Stomach (tissue), 9 donors: ENCODE data around the gene MB21D2. TPM values are rescaled to one million over a fixed set of nuclear protein-coding genes. Genes with fewer than 3 reads are reported as not detected.

Experiments
- DNase-seq, 2 donors: peaks; one replicate each; pipeline versions ENCODE4 v3.0.0 to v3.0.0-alpha.2; 2013 to 2019
- H3K27ac ChIP-seq, 5 donors: fragments of 200-600 bp in 4 of 5; sonication (generic) in 4 of 5; one replicate each; pipeline ENCODE4 v1.5.1; 2013 to 2019; ENCODE audit warnings: mild to moderate bottlenecking in 1 of 5, moderate library complexity in 1 of 5
- H3K27me3 ChIP-seq, 3 donors: fragments of 200-600 bp; sonication (generic); one replicate each; pipeline ENCODE4 v1.5.1; 2017 to 2019; ENCODE audit warnings: mixed run types in 1 of 3
- H3K36me3 ChIP-seq, 4 donors: fragments of 200-600 bp; sonication (generic); 1 replicate in 3 of 4; 2 replicates in 1 of 4; pipeline ENCODE4 v1.5.1; 2016 to 2019
- H3K4me1 ChIP-seq, 4 donors: fragments of 200-600 bp; sonication (generic); one replicate each; pipeline ENCODE4 v1.5.1; 2016 to 2019
- H3K4me3 ChIP-seq, 4 donors: fragments of 200-600 bp; sonication (generic) in 3 of 4; one replicate each; pipeline ENCODE4 v1.5.1; 2016 to 2019; ENCODE audit warnings: mild to moderate bottlenecking in 1 of 4
- H3K9me3 ChIP-seq, 4 donors: fragments of 200-600 bp; sonication (generic); one replicate each; pipeline ENCODE4 v1.5.1; 2016 to 2019
- EP300 ChIP-seq: sonication (generic); formaldehyde crosslinking; IDR thresholded peaks from one replicate; pipeline ENCODE4 v1.6.1; 2017; ENCODE audit warnings: antibody characterized with exemption
- POLR2A ChIP-seq, 4 donors: fragments of 450-650 bp; IDR thresholded peaks; one replicate each; pipeline ENCODE4 v1.6.1; 2016; ENCODE audit warnings: antibody characterized with exemption in 4 of 4, control low read depth in 2 of 4, mild to moderate bottlenecking in 1 of 4, moderate library complexity in 1 of 4
- POLR2AphosphoS5 ChIP-seq, 3 donors: sonication (generic); formaldehyde crosslinking; IDR thresholded peaks; one replicate each; pipeline ENCODE4 v1.6.1; 2016; ENCODE audit warnings: antibody characterized with exemption in 3 of 3
- WGBS, 5 donors: extraction: QIAGEN DNeasy Blood & Tissue Kit in 3 of 5; methylation state at CpG; one replicate each; pipeline versions ENCODE4 v1.1.5 to v1.1.7; 2013 to 2018; 5-methylcytosine and 5-hydroxymethylcytosine counted together
- intact Hi-C: fragments of 100-400 bp; cut with DNase I; formaldehyde crosslinking; loops from one replicate; pipeline ENCODE4 v1.15.1; 2023; ENCODE audit warnings: low total_unique reads
- polyA plus RNA-seq, 3 donors: library from polyadenylated mRNA; stranded (reverse); fragments of 200-250 nt; gene quantifications; one replicate each; pipeline ENCODE4 v1.2.3, GENCODE V29; 2013
- total RNA-seq, 5 donors: library from RNA; depleted of rRNA; stranded (reverse); fragments of >200 nt; gene quantifications; one replicate each; pipeline versions ENCODE4 v1.1.0 to v1.2.3, GENCODE V29; 2014 to 2016
- TF ChIP-seq, protein P1 (sequence below), 7 experiments: fragments of 450-650 bp in 4 of 7; fragments of 200-600 bp in 3 of 7; sonication (generic) in 3 of 7; IDR thresholded peaks; one replicate each; pipeline ENCODE4 v1.5.1; 2016 to 2019; ENCODE audit warnings: antibody characterized with exemption in 7 of 7, control low read depth in 2 of 7, mild to moderate bottlenecking in 1 of 7
- donor health status: healthy with polysubstance abuse.
- donor health status: Bipolar disorder and iron deficiency.
- donor health status: healthy.

Gene MB21D2
- total and polyA plus RNA-seq, 8 donors: 0.45 to 15.1 (median 2.0) TPM

DNA sequence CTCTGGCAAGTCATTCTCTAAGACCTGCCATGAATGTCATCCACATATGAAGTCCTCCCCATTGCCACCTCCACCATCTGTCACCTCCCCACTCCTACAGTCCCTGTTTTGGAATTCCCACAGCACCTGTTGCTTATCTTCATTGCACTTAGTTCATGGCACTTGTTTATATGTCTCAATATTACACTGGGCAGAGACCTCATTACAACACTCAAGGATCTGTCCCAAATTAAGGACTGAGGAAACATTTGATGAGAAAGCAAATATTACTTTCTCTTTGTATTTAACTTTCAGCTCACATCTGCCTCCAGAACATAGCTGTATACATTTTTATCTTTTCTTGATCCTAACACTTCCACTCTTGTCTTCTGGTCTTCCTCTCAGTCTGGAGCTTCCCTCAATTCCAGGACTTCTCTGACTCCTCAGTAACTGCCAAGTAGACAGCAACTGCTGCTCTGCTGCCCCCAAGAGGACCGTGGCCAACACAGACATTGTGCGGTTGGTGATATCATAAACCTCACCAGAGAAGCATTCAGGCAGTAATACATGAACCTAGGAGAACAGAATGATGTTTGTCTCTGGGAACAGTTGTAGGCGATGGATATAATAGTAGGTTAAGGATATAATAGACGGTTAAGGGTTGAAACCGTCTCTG lies 145.3 kb downstream of the MB21D2 start:
- 40 to 57% (median 48%) methylated on average over 5 of the region's 5 CpGs for WGBS, 5 donors
- Histone ChIP-seq H3K4me3 (no peak overlapping the region), H3K27me3 (no peaks in the 10 kb centered on the region), H3K9me3 (peaks cover 0 to 17% (median 15%) of the 10 kb centered on the region in 4 donors), H3K36me3 (no peaks in the 10 kb centered on the region), H3K27ac (no peak overlapping the region), H3K4me1 (no peaks in the 10 kb centered on the region)
- intact Hi-C loops: no loop called here
- DNase-seq: peak; percentile 35 to 59
- no peak for TF ChIP-seq POLR2A (IDR thresholded peaks at IDR 0.05)
- TF ChIP-seq, protein P1, sequence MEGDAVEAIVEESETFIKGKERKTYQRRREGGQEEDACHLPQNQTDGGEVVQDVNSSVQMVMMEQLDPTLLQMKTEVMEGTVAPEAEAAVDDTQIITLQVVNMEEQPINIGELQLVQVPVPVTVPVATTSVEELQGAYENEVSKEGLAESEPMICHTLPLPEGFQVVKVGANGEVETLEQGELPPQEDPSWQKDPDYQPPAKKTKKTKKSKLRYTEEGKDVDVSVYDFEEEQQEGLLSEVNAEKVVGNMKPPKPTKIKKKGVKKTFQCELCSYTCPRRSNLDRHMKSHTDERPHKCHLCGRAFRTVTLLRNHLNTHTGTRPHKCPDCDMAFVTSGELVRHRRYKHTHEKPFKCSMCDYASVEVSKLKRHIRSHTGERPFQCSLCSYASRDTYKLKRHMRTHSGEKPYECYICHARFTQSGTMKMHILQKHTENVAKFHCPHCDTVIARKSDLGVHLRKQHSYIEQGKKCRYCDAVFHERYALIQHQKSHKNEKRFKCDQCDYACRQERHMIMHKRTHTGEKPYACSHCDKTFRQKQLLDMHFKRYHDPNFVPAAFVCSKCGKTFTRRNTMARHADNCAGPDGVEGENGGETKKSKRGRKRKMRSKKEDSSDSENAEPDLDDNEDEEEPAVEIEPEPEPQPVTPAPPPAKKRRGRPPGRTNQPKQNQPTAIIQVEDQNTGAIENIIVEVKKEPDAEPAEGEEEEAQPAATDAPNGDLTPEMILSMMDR (IDR thresholded peaks at IDR 0.05): peak in 5 of 7 experiments; percentile 17 to 43 (median 17)

DNA sequence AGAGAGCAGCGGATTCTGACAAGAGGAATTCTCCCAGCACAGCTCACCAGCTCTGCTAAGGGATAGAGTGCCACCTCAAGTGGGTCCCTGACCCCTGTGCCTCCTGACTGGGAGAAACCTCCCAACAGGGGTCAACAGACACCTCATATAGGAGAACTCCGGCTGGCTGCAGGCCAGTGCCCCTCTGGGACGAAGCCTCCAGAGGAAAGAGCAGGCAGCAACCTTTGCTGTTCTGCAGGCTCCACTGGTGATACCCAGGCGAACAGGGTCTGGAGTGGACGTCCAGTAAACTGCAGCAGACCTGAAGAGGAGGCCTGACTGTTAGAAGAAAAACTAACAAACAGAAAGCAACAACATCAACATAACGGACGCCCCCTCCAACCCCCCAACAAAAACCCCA lies 159.0 kb downstream of the MB21D2 start:
- no peak for DNase-seq
- Histone ChIP-seq H3K4me1 (no peaks in the 10 kb centered on the region), H3K4me3 (no peak overlapping the region), H3K36me3 (no peaks in the 10 kb centered on the region), H3K9me3 (peaks cover 0 to 6% (median 0%) of the 10 kb centered on the region in 4 donors), H3K27me3 (no peaks in the 10 kb centered on the region), H3K27ac (no peak overlapping the region)
- TF ChIP-seq, protein P1 (IDR thresholded peaks at IDR 0.05): no peak
- TF ChIP-seq EP300 (no peak), POLR2AphosphoS5 (IDR thresholded peaks at IDR 0.05) (no peak), POLR2A (IDR thresholded peaks at IDR 0.05) (no peak)
- WGBS, 5 donors: 79 to 88% (median 83%) methylated on average over 5 to 7 of the region's 7 CpGs
- intact Hi-C loops: no loop called here

DNA sequence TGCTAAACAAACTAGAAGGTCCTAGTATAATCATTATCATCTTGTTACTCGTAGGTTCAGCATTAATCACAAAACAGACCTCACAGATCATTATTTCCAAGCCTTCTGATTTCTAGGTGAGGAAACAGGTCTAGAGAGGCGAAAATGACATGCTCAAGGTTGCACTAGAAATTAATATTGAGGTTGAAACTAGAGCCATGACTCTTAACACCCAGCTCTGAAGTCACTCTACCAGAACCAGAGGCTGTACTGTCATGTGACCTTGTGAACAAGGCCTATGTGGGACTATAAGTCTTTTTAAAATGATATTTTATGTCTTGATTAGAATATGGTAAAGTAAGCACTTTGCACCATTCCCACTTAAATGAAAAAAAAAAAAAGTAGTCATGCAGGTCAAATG lies 166.5 kb downstream of the MB21D2 start:
- 35 to 73% (median 52%) methylated on average over 2 of the region's 2 CpGs for WGBS, 5 donors

DNA sequence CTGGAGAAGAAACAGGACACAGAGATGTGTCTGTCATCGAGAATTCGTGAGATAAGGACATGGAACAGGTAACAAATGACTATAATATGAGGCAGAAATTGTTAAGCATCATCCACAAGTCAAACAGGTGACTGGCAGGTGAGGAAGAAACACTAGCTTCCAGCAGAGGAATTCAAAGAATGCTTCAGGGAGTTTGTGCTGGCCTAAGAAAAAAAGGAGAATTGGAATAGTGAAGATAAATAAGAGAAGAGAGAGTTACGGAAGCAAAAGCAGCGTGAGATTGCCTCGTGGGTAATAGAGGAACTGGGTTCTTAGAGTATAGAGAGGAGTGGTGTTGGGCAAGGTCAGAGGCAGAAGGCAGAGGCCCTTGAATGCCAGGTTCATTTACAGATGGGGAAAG lies 167.5 kb downstream of the MB21D2 start:
- WGBS, 5 donors: 47 to 70% (median 63%) methylated on average over 5 of the region's 5 CpGs

More for the DNA sequence above, 166.5 kb downstream of the MB21D2 start:
- intact Hi-C loops: no loop called here
- H3K4me3 ChIP-seq: no peak overlapping the region
- no peaks in the 10 kb centered on the region for H3K4me1 ChIP-seq
- TF ChIP-seq POLR2AphosphoS5 (IDR thresholded peaks at IDR 0.05) (no peak), POLR2A (IDR thresholded peaks at IDR 0.05) (no peak), EP300 (no peak)
- TF ChIP-seq, protein P1 (IDR thresholded peaks at IDR 0.05): no peak
- H3K36me3 ChIP-seq: no peaks in the 10 kb centered on the region
- no peak overlapping the region for H3K27ac ChIP-seq
- no peak for DNase-seq
- H3K9me3 ChIP-seq: no peaks in the 10 kb centered on the region
- no peaks in the 10 kb centered on the region for H3K27me3 ChIP-seq

More for the DNA sequence above, 167.5 kb downstream of the MB21D2 start:
- Histone ChIP-seq H3K4me1 (no peaks in the 10 kb centered on the region), H3K4me3 (no peak overlapping the region), H3K9me3 (no peaks in the 10 kb centered on the region), H3K27ac (no peak overlapping the region), H3K36me3 (no peaks in the 10 kb centered on the region), H3K27me3 (no peaks in the 10 kb centered on the region)
- TF ChIP-seq, protein P1 (IDR thresholded peaks at IDR 0.05): no peak
- TF ChIP-seq POLR2A (IDR thresholded peaks at IDR 0.05) (no peak), POLR2AphosphoS5 (IDR thresholded peaks at IDR 0.05) (no peak), EP300 (no peak)
- no peak for DNase-seq
- intact Hi-C loops: no loop called here
